Measurements from ENCODE around the gene RANBP3.

DNA sequence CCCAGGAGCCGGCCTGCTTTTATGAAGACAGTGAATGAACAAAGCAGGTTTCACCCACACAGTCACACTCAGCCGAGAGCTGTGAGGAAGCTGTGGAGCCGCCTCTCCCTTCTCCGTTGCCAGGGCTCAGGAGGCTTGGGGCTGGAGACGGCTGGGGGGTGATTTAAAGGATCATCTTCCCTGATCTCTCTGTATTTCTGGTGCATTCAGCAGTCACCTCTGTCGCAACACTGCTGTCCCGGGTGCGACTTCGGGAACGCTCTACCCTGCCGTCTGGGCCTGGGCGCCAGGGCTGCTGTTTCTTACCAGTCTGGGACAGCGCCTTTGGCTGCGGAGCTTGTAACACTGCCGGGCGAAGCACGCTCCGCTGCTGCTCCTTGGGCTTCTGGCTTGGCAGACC is 45.8 kb downstream of the RANBP3 start:
- TF ChIP-seq CTCF (IDR thresholded peaks at IDR 0.05) (no peak), POLR2A (IDR thresholded peaks at IDR 0.05) (no peak)

Measured in adrenal gland (tissue), 5 donors.